DOHH2 (cell line): ENCODE data around the gene SLC25A41.
"Not testable (repeated sequence)": the region's sequence is repeated elsewhere in the genome, so short reads cannot be mapped to it uniquely, and the experiment has no call there.

ENCODE experiments used
- H3F3A ChIP-seq: fragments of 200-600 bp; sonication (generic), shearing (Covaris generic); 2 replicates; pipeline ENCODE4 v1.6.0; 2016; ENCODE audit warnings: antibody characterized with exemption, mild to moderate bottlenecking; ENCODE audit not compliant: control insufficient read depth, insufficient read depth
- H3K27ac ChIP-seq: fragments of 200-600 bp; sonication (generic); 2 replicates; pipeline ENCODE4 v1.5.1; 2014; ENCODE audit warnings: low read depth, mild to moderate bottlenecking, low read length, moderate library complexity
- H3K27me3 ChIP-seq: fragments of 200-600 bp; sonication (generic); 2 replicates; pipeline ENCODE4 v1.6.1; 2014; ENCODE audit warnings: mild to moderate bottlenecking, low read length, mixed read lengths; ENCODE audit not compliant: control insufficient read depth
- H3K36me3 ChIP-seq: fragments of 200-600 bp; sonication (generic); 2 replicates; pipeline ENCODE4 v1.6.1; 2014; ENCODE audit warnings: mild to moderate bottlenecking, low read length, moderate library complexity, mixed read lengths; ENCODE audit not compliant: control insufficient read depth
- H3K4me1 ChIP-seq: fragments of 200-600 bp; sonication (generic); 2 replicates; pipeline ENCODE4 v1.6.1; 2014; ENCODE audit warnings: mild to moderate bottlenecking, low read length, mixed read lengths; ENCODE audit not compliant: control insufficient read depth
- H3K4me2 ChIP-seq: fragments of 200-600 bp; sonication (generic); 2 replicates; pipeline ENCODE4 v1.6.0; 2014; ENCODE audit warnings: mild to moderate bottlenecking, low read length, moderate library complexity
- H3K4me3 ChIP-seq: fragments of 200-600 bp; sonication (generic); 2 replicates; pipeline ENCODE4 v1.5.1; 2014; ENCODE audit warnings: mild to moderate bottlenecking, low read length, mixed read lengths
- H3K79me2 ChIP-seq: fragments of 200-600 bp; sonication (generic); 2 replicates; pipeline ENCODE4 v1.6.1; 2014; ENCODE audit warnings: mild to moderate bottlenecking, low read length, mixed read lengths; ENCODE audit not compliant: control insufficient read depth
- H3K9me2 ChIP-seq: fragments of 200-600 bp; sonication (generic); replicated peaks from 2 replicates; pipeline ENCODE4 v1.6.1; 2014; ENCODE audit warnings: mild to moderate bottlenecking, low read length, mixed read lengths; ENCODE audit not compliant: control insufficient read depth
- H3K9me3 ChIP-seq: fragments of 200-600 bp; sonication (generic); 2 replicates; pipeline ENCODE4 v1.6.1; 2014; ENCODE audit warnings: antibody characterized with exemption, low read length, mixed read lengths; ENCODE audit not compliant: control insufficient read depth, insufficient read depth
- H4K20me1 ChIP-seq: fragments of 200-600 bp; sonication (generic); 2 replicates; pipeline ENCODE4 v1.6.0; 2014; ENCODE audit warnings: low read depth, mild to moderate bottlenecking, antibody characterized with exemption, low read length, moderate library complexity; ENCODE audit not compliant: control insufficient read depth, insufficient read depth
- EZH2phosphoT487 ChIP-seq: fragments of 200-600 bp; sonication (generic); IDR thresholded peaks from 2 replicates; pipeline ENCODE4 v1.6.1; 2017; ENCODE audit warnings: borderline replicate concordance, mild to moderate bottlenecking, antibody characterized with exemption, low read length, moderate library complexity, mixed read lengths
- TF ChIP-seq, protein P1 (sequence below): fragments of 200-600 bp; sonication (generic); IDR thresholded peaks from one replicate; pipeline ENCODE4 v1.5.1; 2014; ENCODE audit warnings: antibody characterized with exemption, mild to moderate bottlenecking, low read depth, low read length; ENCODE audit not compliant: poor library complexity, severe bottlenecking

SLC25A41 gene

DNA sequence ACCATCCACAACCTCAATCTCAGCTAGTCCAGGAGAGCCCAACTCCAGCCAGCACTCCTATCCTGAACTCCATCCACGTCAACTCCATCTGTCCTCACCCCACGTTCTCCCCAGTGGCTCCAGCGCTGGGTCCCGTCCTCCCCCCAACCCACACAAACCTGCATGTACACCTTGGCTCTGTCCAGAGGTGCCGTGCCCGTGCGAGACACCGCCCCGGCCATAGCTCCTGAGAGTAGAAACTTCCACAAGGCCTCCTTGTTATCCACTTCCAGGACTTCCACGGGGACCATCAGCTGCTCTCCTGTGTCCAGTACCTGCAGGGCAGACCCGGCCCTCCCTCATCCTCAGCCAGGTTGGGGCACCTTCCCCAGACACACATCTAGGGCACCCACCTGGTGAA lies 1.7 kb downstream of the SLC25A41 start:
- Histone ChIP-seq H3F3A (0 out of 2 replicates have a peak, but pooled peaks cover 5% of the 10 kb centered on the region), H3K79me2 (peaks cover 18% of the 10 kb centered on the region), H3K27me3 (no peaks in the 10 kb centered on the region), H3K9me2 (no peaks in the 10 kb centered on the region), H3K4me3 (no peak overlapping the region), H3K27ac (no peak overlapping the region), H3K4me1 (peaks cover 16% of the 10 kb centered on the region), H3K9me3 (no peaks in the 10 kb centered on the region), H3K36me3 (no peaks in the 10 kb centered on the region), H3K4me2 (peak overlapping the region; percentile 21; the same call in 1 of the 2 replicates), H4K20me1 (no peaks in the 10 kb centered on the region)
- no peak for TF ChIP-seq EZH2phosphoT487
- TF ChIP-seq, protein P1, sequence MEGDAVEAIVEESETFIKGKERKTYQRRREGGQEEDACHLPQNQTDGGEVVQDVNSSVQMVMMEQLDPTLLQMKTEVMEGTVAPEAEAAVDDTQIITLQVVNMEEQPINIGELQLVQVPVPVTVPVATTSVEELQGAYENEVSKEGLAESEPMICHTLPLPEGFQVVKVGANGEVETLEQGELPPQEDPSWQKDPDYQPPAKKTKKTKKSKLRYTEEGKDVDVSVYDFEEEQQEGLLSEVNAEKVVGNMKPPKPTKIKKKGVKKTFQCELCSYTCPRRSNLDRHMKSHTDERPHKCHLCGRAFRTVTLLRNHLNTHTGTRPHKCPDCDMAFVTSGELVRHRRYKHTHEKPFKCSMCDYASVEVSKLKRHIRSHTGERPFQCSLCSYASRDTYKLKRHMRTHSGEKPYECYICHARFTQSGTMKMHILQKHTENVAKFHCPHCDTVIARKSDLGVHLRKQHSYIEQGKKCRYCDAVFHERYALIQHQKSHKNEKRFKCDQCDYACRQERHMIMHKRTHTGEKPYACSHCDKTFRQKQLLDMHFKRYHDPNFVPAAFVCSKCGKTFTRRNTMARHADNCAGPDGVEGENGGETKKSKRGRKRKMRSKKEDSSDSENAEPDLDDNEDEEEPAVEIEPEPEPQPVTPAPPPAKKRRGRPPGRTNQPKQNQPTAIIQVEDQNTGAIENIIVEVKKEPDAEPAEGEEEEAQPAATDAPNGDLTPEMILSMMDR: no peak

DNA sequence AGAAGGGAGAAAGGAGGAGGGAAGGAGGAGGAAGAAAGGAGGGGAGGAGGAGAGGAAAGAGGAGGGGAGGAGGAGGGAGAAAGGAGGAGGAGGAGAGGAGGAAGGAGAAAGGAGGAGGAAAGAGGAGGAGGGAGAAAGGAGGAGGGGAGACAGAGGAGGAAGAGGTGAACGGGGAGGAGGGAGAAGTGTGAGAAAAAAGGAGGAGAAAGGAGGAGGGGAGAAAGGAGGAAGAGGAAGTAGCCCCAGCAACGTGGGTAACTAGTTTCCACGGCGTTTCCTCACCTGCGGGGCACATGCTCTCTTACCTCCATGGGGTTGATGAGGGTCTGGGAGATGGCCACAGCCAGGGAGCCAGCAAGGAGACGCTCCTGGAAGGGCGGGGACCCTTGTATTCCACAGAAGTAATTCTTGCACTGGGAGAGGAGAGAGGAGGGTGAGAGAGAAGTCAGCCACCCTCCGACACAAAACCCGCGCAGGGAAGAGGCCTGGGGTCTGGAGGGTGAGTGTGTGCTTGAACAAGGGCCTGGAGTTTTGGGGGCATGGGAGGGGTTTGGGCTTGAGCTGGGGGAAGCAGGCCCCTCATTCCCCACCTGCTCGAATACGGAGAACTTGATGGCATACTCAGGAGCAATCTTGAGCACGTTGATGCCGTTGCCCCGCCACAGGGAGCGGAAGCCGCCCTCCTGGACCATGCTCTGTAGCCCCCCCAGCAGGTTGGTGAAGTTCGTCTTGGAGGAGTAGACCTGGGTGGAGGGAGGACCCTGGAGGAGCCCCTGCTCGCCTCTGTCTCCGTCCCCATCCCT lies 3.9 kb downstream of the SLC25A41 start:
- peaks cover 26% of the 10 kb centered on the region for H3K4me1 ChIP-seq
- TF ChIP-seq, protein P1: no peak
- TF ChIP-seq EZH2phosphoT487: no peak
- no peaks in the 10 kb centered on the region for H3K27me3 ChIP-seq
- peak overlapping the region; percentile 72 for H3K4me2 ChIP-seq
- H4K20me1 ChIP-seq: no peaks in the 10 kb centered on the region
- no peak overlapping the region for H3K27ac ChIP-seq
- peaks cover 25% of the 10 kb centered on the region for H3K79me2 ChIP-seq
- peaks cover 3% of the 10 kb centered on the region for H3K36me3 ChIP-seq
- H3K4me3 ChIP-seq: peak overlapping the region; percentile 63
- no peaks in the 10 kb centered on the region for H3K9me2 ChIP-seq
- H3F3A ChIP-seq: 0 out of 2 replicates have a peak, but pooled peaks cover 5% of the 10 kb centered on the region
- peaks cover 6% of the 10 kb centered on the region; the same call in 1 of the 2 replicates for H3K9me3 ChIP-seq

DNA sequence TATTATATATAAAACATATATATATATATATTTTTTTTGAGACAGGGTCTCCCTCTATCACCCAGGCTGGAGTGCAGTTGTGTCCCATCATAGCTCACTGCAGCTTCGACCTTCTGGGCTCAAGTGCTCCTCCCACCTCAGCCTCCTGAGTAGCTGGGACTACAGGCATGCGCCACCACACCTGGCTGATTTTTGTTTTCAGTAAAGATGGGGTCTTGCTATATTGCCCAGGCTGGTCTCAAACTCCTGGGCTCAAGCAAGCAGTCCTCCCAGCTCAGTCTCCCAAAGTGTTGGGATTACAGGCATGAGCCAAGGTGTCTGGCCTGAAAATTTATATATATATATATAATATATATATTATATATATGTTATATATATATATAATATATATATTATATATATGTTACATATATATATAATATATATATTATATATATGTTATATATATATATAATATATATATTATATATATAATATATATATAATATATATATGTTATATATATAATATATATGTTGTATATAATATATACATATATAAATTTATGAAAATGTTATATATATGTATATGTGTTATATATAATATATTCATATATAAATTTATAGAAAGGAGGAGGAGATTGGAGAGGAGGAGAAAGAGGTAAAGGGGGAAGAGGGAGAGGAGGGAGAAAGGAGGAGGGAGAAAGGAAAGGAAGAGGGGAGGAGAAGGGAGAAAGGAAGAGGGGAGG lies 4.7 kb downstream of the SLC25A41 start:
- H3K4me1 ChIP-seq: peaks cover 26% of the 10 kb centered on the region
- H3K4me3 ChIP-seq: peak overlapping the region; percentile 63
- H3K27ac ChIP-seq, H3K27me3 ChIP-seq, H3K9me2 ChIP-seq, H4K20me1 ChIP-seq, H3K9me3 ChIP-seq, H3K36me3 ChIP-seq, H3F3A ChIP-seq: not testable (repeated sequence)
- H3K79me2 ChIP-seq: peaks cover 30% of the 10 kb centered on the region
- peak overlapping the region; percentile 72; the same call in 1 of the 2 replicates for H3K4me2 ChIP-seq

DNA sequence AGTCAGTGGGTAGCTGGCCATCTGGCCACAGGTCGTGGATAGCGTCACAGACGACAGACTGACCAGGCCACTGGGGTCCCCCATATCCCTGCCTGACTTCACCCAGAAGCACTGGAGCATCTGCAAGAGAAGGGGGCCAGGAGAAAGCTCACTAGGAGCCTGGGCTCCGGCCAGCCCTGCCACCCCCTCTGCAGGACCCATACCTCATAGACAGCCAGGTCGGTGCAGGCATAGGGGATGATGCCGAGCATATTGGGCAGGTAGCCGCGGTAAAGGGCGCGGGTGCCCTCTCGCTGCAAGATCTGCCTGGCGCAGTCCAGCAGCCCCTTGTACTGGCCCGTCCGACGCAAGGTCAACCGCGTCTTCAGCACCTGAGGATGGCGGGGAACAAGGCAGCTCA lies 6.4 kb downstream of the SLC25A41 start:
- H3K27me3 ChIP-seq: no peaks in the 10 kb centered on the region
- H3K79me2 ChIP-seq: peaks cover 47% of the 10 kb centered on the region
- H3K4me1 ChIP-seq: peaks cover 40% of the 10 kb centered on the region
- TF ChIP-seq EZH2phosphoT487: no peak
- TF ChIP-seq, protein P1: no peak
- peaks cover 22% of the 10 kb centered on the region for H3K36me3 ChIP-seq
- no peak overlapping the region for H3K27ac ChIP-seq
- no peaks in the 10 kb centered on the region for H3K9me2 ChIP-seq
- H4K20me1 ChIP-seq: peaks cover 19% of the 10 kb centered on the region
- 0 out of 2 replicates have a peak, but pooled peaks cover 5% of the 10 kb centered on the region for H3F3A ChIP-seq
- H3K4me2 ChIP-seq: no peak overlapping the region
- H3K9me3 ChIP-seq: peaks cover 6% of the 10 kb centered on the region; the same call in 1 of the 2 replicates
- no peak overlapping the region for H3K4me3 ChIP-seq
